Measurements from ENCODE around the gene ATXN7. TPM values are rescaled to one million over a fixed set of nuclear protein-coding genes. Genes with fewer than 3 reads are reported as not detected.

The ATXN7 gene
- total RNA-seq, 3 donors from 2014 or later: 37.4 to 56.2 (median 47.9) TPM

DNA sequence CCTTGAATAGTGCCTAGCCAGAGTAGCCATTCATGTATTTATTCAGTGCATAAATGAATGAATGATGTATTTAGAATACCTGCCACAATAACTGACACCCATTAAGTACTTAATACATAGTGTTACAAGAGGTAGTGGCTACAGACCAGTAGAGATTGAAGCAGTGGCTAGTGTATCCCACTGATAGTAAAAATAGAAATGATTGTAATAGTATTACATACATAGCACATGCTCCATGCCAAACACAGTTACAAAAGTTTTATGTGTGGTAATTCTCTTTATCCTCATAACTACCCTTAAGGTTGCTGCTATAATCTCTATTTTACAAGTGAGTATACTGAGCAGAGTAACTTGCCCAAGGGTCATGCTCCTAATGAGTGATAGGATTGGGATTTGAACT is 78.9 kb downstream of the ATXN7 start:
- Histone ChIP-seq H3K4me3 (no peak overlapping the region), H3K36me3 (no peaks in the 10 kb centered on the region), H3K4me1 (peaks cover 0 to 5% of the 10 kb centered on the region in 2 donors), H3K27ac (no peak overlapping the region), H3K9me3 (no peaks in the 10 kb centered on the region), H3K27me3 (no peaks in the 10 kb centered on the region)
- DNase-seq (ENCODE audit: low spot score in 2 of 2): no peak
- intact Hi-C loops (cut with DNase I; ENCODE audit: low total_unique reads): no loop called here
- TF ChIP-seq POLR2A (IDR thresholded peaks at IDR 0.05) (no peak), POLR2AphosphoS5 (IDR thresholded peaks at IDR 0.05) (no peak)
- TF ChIP-seq, protein P1, sequence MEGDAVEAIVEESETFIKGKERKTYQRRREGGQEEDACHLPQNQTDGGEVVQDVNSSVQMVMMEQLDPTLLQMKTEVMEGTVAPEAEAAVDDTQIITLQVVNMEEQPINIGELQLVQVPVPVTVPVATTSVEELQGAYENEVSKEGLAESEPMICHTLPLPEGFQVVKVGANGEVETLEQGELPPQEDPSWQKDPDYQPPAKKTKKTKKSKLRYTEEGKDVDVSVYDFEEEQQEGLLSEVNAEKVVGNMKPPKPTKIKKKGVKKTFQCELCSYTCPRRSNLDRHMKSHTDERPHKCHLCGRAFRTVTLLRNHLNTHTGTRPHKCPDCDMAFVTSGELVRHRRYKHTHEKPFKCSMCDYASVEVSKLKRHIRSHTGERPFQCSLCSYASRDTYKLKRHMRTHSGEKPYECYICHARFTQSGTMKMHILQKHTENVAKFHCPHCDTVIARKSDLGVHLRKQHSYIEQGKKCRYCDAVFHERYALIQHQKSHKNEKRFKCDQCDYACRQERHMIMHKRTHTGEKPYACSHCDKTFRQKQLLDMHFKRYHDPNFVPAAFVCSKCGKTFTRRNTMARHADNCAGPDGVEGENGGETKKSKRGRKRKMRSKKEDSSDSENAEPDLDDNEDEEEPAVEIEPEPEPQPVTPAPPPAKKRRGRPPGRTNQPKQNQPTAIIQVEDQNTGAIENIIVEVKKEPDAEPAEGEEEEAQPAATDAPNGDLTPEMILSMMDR (IDR thresholded peaks at IDR 0.05): no peak

DNA sequence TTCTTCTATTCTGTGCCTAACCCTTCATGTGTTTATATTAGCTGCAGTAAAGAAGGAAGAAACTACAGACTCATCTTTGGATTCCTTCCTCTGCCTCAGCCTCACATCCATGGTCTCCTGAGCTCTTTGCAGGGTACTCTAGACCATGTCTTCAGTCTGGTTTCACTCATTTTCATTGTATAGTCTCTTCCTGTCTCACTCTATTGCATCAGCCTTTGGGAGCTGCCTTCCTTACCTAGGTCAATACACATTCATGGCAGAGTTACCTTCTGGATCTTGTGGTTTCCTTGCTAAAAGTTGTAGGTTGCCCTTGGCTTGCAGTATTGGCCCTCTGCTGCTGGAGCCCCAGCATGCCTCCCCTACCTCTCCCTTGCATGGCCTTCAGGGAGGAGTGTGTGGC is 80.0 kb downstream of the ATXN7 start:
- TF ChIP-seq POLR2A (IDR thresholded peaks at IDR 0.05) (no peak), POLR2AphosphoS5 (IDR thresholded peaks at IDR 0.05) (no peak)
- TF ChIP-seq, protein P1 (IDR thresholded peaks at IDR 0.05): no peak
- Histone ChIP-seq H3K4me3 (no peak overlapping the region), H3K27me3 (no peaks in the 10 kb centered on the region), H3K4me1 (no peaks in the 10 kb centered on the region), H3K9me3 (no peaks in the 10 kb centered on the region), H3K27ac (no peak overlapping the region), H3K36me3 (no peaks in the 10 kb centered on the region)
- intact Hi-C loops (cut with DNase I; ENCODE audit: low total_unique reads): no loop called here
- DNase-seq (ENCODE audit: low spot score in 2 of 2): no peak

DNA sequence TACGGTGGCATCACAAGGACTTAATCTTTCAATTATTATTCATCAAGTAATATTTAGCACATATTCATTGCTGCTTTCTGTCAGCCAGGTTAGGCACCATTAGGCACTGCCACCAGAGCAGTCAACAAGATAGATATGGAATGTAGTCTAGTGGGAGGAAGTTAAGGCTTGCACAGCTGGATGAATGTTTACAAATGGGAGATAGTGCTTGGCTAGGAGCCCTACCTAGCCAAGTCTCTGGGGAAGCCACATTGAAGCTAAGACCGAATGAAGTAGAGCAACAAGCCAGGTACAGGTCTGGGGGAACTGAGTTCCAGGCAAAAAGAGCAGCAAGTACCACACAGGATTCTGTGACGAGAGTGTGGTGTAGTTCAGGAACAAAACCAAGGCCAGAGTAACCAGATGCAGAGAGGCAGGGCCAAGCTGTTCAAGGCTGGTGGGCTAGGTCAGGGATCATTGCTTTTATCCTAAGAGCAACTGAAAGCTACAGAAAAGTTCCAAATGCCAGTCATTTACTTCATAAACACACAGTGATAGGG is 82.0 kb downstream of the ATXN7 start:
- H3K27me3 ChIP-seq: no peaks in the 10 kb centered on the region

DNA sequence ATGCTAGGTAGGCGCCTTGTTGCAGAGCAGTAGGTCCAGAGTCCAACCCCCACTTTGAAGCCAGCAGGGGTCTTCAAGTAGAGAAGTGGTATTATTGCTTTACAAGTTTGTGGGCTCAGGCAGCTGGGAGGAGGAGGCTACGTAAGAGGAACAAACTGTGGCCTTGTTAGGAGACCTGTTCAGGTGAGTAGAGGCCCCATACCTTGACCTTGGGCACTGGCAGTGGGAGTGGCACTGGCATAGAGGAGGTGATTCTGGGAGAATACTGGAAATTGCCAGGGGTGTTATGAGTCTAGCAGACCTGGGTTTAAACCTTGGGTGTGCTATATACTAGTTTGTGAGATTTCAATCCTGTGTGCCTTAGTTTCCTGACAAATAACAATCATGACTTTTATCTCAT is 83.1 kb downstream of the ATXN7 start:
- Histone ChIP-seq H3K36me3 (no peaks in the 10 kb centered on the region), H3K9me3 (no peaks in the 10 kb centered on the region), H3K4me1 (no peaks in the 10 kb centered on the region), H3K4me3 (no peak overlapping the region), H3K27ac (no peak overlapping the region), H3K27me3 (no peaks in the 10 kb centered on the region)
- intact Hi-C loops (cut with DNase I; ENCODE audit: low total_unique reads): no loop called here
- TF ChIP-seq, protein P1 (IDR thresholded peaks at IDR 0.05): no peak
- no peak for TF ChIP-seq POLR2A (IDR thresholded peaks at IDR 0.05)
- no peak for TF ChIP-seq POLR2AphosphoS5 (IDR thresholded peaks at IDR 0.05)
- no peak for DNase-seq (ENCODE audit: low spot score in 2 of 2)

More for the DNA sequence above, 82.0 kb downstream of the ATXN7 start:
- TF ChIP-seq, protein P1 (IDR thresholded peaks at IDR 0.05): no peak
- no peak for TF ChIP-seq POLR2A (IDR thresholded peaks at IDR 0.05)
- Histone ChIP-seq H3K9me3 (no peaks in the 10 kb centered on the region), H3K27ac (no peak overlapping the region), H3K36me3 (no peaks in the 10 kb centered on the region), H3K4me3 (no peak overlapping the region), H3K4me1 (no peaks in the 10 kb centered on the region)
- intact Hi-C loops (cut with DNase I; ENCODE audit: low total_unique reads): no loop called here
- no peak for DNase-seq (ENCODE audit: low spot score in 2 of 2)

DNA sequence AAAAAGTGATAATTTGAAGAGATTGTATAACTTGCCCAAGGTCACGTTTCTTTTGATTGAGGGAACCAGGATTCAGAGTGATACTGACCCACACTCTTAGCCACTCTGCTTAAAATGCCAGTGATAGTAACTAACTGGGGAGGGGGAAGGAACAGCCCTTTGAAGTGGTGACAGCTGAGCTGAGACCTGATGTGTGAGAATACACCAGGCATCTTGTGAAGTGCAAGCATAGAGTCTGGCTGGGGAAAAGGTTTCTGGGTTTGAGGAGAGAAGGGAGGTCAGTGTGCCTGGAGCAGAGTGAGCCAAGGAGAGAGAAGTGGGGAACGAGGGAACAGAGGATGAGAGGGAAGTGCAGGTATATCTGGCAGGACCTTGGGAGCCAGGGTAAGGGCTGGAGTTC is 83.9 kb downstream of the ATXN7 start:
- no peak for DNase-seq (ENCODE audit: low spot score in 2 of 2)
- intact Hi-C loops (cut with DNase I; ENCODE audit: low total_unique reads): no loop called here
- H3K4me3 ChIP-seq: no peak overlapping the region
- no peaks in the 10 kb centered on the region for H3K4me1 ChIP-seq
- no peaks in the 10 kb centered on the region for H3K36me3 ChIP-seq
- TF ChIP-seq POLR2AphosphoS5 (IDR thresholded peaks at IDR 0.05) (no peak), POLR2A (IDR thresholded peaks at IDR 0.05) (no peak)
- TF ChIP-seq, protein P1 (IDR thresholded peaks at IDR 0.05): no peak
- H3K27me3 ChIP-seq: no peaks in the 10 kb centered on the region
- H3K27ac ChIP-seq: no peak overlapping the region
- H3K9me3 ChIP-seq: no peaks in the 10 kb centered on the region

All from breast epithelium (tissue), 4 donors.